ENCODE results near the gene ART3. TPM values are rescaled to one million over a fixed set of nuclear protein-coding genes. Genes with fewer than 3 reads are reported as not detected.
A peak's percentile ranks its signal among the peaks of the same experiment; 100 is the strongest.
"Not testable (repeated sequence)": the region's sequence is repeated elsewhere in the genome, so short reads cannot be mapped to it uniquely, and the experiment has no call there.

ART3 gene, protein sequence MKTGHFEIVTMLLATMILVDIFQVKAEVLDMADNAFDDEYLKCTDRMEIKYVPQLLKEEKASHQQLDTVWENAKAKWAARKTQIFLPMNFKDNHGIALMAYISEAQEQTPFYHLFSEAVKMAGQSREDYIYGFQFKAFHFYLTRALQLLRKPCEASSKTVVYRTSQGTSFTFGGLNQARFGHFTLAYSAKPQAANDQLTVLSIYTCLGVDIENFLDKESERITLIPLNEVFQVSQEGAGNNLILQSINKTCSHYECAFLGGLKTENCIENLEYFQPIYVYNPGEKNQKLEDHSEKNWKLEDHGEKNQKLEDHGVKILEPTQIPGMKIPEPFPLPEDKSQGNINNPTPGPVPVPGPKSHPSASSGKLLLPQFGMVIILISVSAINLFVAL
- polyA plus RNA-seq (ENCODE audit: insufficient read length in 4 of 4) = under 1 TPM; 0.35 to 0.82 (median 0.50) TPM

DNA sequence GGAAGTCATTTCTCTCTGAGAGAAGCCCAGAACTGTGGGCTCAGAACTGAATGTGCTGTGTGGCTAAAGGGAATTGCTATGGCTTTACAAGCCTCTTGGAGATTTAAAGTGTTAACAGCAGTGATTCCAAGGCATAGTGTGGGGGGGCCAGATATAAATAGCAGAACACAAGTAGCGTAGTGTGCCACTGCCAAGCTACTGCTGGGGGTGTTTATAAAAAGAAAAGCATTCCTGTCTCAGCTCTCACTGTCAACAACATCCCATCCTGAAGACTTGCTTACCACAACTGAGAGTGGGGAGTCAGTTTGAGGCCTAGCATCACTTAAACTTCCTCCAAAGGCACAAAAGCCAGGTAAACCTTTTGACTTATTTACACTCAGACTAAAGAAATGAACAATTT is at the start of gene ART3:
TSS of gene ART3 (plus strand) at position 242 of the 400 bp plus-strand sequence. CDS start 1,181 bp downstream, outside the sequence.
- DNase-seq (ENCODE audit: low read depth in 4 of 4, low spot score in 2 of 4) = no peak

DNA sequence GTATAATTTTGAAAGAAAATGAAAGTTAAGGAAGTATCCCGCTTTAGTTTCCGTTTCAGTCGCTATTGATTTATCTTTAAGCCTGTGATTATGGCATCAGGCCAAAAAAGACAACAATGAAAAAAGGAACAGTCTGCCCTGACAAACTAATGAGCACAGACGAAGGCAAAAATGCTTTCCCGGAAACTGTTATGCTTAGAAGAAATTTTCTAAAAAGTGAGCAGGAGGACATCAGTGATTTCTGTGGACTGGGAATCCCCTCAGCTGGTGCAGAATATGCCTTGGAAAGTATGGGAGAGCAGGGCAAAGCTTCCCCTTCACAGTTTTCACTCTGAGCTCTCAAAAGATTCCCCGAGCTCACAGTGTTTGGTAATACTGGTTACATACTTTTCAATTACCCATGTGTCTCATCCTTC is 46.2 kb upstream of the ART3 start:
- peak in 1 of 4 donors; percentile 33 for DNase-seq (ENCODE audit: low read depth in 4 of 4, low spot score in 2 of 4)

DNA sequence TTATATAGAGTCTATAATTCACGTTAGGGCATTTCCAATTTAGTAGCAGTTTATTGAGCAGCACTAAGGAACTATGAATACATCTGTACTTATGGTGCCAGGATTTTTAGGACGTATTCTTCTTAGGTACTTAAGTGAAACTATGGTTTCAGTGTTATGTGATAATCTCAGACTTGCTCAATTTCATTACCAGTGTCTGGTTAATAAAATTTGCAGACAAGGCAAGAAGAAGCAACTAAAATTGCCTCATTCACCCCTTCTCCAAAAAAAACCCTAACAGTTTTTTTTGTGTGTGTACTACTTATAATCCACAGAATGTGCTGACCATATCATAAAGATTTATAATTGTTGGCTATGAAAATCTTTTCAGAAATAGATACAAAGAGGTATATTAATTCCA is 45.2 kb upstream of the ART3 start:
- DNase-seq (ENCODE audit: low read depth in 4 of 4, low spot score in 2 of 4) = no peak

DNA sequence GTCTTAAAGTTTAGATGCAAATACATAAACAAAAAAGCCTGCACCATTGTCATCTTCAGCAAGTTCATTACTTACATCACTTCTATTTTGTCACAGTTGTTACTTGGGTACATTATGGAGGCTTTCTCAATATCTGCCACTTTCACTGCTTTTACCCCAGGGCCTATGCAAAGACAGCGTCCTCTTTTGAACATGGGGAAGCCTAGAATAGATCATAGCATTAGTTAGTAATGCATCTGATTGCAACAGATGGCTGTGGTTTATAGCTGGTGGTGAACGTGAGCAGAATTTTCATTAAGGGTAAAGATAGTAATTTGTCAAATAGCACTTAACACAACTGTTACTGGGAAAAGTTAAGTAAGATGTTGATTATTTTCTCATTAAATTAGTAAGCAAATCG is 39.4 kb upstream of the ART3 start:
- DNase-seq (ENCODE audit: low read depth in 4 of 4, low spot score in 2 of 4) = no peak

DNA sequence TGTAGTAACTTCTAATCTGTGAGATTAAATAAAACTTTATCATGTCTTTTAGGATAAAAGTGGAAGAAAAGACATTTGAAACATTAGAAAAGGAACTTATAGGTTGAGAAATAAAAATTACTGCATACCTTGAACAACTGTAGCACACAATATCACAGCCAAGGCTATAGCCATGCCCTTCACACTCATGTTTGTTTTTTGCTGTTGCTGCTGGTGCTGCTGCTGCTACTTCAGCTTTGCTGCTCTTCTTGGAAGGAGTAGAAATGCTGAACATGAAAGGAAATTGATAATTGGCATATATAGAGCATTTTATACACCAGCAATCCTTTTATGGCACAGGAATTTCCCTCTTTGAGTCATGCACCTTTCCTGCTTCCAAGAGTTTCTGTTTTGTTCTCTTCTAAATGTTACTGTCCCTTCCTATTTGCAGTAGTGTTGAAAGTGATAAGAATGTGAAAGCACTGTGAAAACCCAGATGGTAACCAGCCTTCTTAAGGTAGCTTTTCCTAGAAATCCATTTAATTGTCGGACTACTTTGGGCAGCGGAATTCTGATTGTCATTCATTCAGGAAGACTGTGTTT is 38.6 kb upstream of the ART3 start, which contains the start of gene CXCL11:
TSS of gene CXCL11 (minus strand) at position 272 of the 582 bp plus-strand sequence. CDS start at position 189, 83 bp downstream.
- DNase-seq (ENCODE audit: low read depth in 4 of 4, low spot score in 2 of 4) = no peak

DNA sequence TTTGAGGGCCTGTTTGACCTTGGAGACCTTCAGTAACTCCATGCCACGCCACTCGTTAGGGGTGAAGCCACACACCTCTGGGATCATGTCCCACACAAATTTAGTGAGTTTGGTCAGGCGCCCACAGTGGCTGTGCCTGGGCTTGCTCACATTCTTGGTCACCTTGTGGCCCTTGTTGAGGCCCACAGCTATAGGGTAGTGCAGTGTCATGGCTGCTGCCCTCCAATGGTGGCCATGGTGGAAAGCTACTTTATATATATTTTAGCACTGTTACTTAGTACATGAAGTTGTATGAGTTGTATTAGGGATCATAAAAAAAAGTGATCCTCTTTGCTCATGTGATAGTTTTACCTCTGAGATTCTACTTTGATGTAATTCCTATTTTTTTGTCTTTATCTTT is 37.7 kb upstream of the ART3 start:
- DNase-seq (ENCODE audit: low read depth in 4 of 4, low spot score in 2 of 4) = no peak

DNA sequence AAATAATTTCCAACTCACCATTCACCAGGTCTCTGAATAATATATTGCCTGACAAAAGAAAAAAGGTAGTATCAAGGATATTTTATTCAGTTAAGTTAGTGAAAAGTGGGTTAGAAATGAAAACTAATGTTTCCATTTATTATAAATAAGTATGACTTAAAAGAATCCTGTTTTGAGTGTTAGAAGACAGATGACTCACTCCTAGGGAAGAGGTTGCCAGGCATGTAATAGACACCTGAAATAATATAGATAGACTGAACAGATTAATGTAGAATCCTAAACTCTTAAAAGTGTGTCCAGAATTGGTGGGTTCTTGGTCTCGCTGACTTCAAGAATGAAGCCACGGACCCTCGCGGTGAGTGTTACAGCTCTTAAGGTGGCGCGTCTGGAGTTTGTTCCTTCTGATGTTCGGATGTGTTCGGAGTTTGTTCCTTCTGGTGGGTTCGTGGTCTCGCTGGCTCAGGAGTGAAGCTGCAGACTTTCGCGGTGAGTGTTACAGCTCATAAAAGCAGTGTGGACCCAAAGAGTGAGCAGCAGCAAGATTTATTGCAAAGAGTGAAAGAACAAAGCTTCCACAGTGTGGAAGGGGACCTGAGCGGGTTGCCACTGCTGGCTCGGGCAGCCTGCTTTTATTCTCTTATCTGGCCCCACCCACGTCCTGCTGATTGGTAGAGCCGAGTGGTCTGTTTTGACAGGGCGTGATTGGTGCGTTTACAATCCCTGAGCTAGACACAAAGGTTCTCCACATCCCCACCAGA is 32.1 kb upstream of the ART3 start:
- DNase-seq (ENCODE audit: low read depth in 4 of 4, low spot score in 2 of 4) = not testable (repeated sequence)

DNA sequence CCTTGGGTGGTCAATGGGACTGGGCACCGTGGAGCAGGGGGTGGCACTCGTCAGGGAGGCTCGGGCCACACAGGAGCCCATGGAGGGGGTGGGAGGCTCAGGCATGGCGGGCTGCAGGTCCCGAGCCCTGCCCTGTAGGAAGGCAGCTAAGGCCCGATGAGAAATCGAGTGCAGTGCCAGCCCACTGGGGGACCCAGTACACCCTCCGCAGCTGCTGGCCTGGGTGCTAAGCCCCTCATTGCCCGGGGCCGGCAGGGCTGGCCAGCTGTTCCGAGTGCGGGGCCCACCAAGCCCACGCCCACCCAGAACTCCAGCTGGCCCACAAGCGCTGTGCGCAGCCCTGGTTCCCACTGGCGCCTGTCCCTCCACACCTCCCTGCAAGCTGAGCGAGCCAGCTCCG is 31.2 kb upstream of the ART3 start:
- DNase-seq (ENCODE audit: low read depth in 4 of 4, low spot score in 2 of 4) = not testable (repeated sequence)

DNA sequence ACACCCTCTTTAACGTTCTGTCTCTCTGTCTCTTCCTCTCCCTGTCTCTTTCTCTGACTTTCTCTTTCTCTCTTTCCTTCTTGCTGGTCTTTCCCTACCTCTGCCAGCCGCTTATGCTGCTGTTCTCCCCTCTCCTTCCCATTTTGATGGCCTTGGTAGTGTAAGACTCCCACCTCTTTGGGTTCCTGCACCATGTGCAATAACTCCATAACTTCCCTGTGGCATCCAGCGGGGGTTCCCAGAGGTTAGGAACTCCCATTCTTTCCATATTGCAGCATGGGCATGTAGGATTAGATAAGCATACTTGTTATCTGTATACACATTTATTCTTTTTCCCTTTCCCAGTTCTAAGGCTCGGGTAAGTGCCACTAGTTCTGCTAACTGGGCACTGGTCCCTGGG is 29.8 kb upstream of the ART3 start:
- not testable (repeated sequence) for DNase-seq (ENCODE audit: low read depth in 4 of 4, low spot score in 2 of 4)

DNA sequence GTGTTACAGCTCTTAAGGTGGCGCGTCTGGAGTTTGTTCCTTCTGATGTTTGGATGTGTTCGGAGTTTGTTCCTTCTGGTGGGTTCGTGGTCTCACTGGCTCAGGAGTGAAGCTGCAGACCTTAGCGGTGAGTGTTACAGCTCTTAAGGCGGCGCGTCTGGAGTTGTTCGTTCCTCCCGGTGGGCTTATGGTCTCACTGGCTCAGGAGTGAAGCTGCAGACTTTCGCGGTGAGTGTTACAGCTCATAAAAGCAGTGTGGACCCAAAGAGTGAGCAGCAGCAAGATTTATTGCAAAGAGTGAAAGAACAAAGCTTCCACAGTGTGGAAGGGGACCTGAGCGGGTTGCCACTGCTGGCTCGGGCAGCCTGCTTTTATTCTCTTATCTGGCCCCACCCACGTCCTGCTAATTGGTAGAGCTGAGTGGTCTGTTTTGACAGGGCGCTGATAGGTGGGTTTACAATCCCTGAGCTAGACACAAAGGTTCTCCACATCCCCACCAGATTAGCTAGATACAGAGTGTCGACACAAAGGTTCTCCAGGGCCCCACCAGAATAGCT is 24.6 kb upstream of the ART3 start:
- DNase-seq (ENCODE audit: low read depth in 4 of 4, low spot score in 2 of 4) = not testable (repeated sequence)

DNA sequence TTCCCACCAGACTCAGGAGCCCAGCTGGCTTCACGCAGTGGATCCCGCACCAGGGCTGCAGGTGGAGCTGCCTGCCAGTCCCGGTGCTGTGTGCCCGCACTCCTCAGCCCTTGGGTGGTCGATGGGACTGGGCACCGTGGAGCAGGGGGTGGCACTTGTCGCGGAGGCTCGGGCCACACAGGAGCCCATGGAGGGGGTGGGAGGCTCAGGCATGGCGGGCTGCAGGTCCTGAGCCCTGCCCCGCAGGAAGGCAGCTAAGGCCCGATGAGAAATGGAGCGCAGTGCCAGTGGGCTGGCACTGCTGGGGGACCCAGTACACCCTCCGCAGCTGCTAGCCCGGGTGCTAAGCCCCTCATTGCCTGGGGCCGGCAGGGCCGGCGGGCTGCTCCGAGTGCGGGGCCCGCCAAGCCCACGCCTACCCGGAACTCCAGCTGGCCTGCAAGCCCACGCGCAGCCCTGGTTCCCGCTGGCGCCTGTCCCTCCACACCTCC is 23.9 kb upstream of the ART3 start:
- not testable (repeated sequence) for DNase-seq (ENCODE audit: low read depth in 4 of 4, low spot score in 2 of 4)

DNA sequence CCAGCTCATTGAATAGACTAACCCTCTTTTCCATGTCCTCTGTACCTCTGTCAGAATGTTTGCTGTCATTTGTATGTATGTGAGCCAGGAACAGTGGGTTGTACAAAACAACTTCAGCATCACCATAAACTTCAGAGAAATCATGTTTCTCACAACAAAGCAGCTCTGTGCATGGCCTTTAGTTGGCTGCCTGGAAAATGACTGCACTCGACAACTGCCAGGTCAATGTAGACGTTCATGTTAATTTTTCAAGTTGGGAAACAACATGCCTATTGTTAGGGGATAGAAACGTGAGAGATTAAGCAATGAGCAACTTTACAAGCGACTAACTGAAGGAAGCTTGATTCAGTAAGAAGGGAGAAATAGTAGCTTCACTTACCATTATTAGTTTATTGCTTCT is 20.8 kb upstream of the ART3 start:
- no peak for DNase-seq (ENCODE audit: low read depth in 4 of 4, low spot score in 2 of 4)

DNA sequence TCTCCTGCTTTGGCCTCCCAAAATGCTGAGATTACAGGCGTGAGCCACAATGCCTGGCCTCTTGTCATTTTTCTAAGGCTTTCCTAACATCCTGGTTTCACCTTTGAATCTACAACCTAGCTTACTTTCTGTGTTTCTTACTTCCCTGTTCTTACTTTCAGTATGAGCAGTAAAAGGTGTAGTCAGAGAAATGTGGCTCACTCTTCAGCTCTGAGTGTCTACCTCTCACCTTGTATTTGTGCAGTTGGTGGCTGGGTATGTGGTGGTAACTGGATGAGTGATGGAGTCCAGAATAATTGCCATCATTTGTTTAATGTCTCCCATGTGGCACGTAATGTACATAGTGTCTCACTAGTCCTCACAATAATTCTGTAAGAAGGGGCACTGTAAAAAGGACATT is 19.5 kb upstream of the ART3 start:
- DNase-seq (ENCODE audit: low read depth in 4 of 4, low spot score in 2 of 4) = no peak

DNA sequence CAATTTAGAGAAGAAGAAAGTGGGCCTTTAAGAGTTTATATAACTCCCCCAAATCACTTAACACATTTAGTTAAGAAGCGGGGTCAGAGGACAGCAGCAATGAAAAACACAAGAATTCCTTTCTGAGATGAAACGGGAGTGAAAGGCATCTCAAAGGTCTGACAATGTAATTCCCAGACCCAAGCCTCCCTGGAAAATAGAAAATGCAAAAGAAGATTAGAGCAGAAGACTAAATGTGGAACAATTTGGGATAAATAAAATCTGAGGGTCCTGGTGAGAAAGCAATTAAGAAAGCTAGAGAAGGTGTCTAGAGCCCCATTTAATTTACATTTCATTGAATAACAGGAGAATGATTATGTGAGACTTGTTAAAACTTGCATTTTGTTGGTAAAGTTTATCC is 19.1 kb upstream of the ART3 start:
- no peak for DNase-seq (ENCODE audit: low read depth in 4 of 4, low spot score in 2 of 4)

DNA sequence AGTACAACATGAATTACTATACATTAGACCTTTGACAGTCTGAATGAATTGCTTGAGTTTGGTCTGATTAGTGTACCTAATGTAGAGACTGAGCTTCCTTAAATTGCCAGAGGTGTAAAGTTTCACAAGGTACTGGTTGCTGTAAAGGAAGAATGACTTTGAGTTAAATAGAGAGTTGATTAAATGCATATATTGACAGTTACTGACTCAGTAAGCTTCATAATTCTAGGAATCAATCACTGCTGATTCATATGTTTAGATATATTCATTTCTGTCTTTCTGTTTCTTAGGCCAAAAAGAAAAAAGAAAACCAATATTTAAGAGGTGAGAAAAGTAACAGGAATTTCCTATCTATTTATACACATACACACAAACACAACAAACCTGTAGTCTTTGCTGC is 16.2 kb upstream of the ART3 start:
- no peak for DNase-seq (ENCODE audit: low read depth in 4 of 4, low spot score in 2 of 4)

DNA sequence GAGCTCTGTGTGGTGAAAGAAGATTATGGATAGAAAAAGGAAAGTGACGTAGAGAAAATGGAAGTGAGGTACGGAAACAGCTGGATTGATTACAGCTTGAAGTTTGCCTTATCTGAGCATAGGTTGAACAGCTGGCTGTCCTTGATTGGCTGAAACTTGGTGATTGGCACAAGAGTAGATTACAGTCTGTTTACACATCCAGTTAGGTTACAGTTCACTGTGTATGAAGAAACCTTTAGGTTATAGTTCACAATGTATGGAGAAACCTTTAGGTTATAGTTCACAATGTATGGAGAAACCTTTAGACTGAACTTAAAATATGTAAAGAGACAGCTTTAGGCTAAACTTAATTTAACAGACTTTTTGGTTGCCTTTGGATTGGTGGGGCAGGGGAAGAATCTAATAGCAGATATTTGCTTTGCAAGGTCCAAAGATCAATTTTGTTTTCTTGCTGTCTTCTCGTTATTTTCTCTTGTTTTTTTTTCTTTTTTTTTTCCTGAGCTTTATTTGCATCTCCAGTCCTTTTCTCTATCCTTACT is 15.6 kb upstream of the ART3 start:
- DNase-seq (ENCODE audit: low read depth in 4 of 4, low spot score in 2 of 4) = no peak

DNA sequence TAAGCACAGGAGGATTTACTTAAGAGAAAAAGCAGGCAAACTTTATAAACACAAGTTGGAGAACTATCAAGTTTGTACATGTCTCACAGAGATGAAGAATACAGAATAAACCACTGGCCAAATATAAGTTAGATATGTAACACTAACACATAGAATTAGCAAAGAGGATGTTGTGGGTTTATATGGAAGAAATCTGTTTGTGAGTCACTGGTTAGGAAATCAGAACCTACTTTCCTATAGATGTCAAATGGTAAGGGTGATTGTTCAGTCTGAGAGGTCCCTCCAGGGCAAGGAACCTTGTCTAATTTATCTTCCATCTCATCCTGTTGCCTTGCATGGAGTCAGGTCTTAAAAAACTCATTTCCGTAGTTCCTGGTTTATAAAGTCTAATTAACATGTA is 14.8 kb upstream of the ART3 start:
- DNase-seq (ENCODE audit: low read depth in 4 of 4, low spot score in 2 of 4) = no peak

DNA sequence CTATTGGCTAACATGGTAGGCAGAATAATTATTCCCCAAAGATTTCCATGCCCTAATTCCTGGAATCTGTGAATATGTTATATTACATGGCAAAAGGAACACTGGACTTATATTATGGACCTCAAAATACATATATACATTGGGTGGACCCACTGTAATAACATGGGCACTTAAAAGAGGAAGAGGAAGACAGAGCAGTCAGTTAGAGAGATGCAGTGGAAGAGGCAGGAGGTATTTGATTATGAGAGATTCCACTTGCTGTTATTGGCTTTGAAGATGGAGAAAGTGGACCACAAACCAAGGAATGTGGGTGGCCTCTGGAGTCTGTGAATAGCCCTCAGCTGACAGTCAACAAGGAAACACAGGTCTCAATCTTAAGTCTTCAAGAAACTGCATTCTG is 14.0 kb upstream of the ART3 start:
- DNase-seq (ENCODE audit: low read depth in 4 of 4, low spot score in 2 of 4) = no peak

DNA sequence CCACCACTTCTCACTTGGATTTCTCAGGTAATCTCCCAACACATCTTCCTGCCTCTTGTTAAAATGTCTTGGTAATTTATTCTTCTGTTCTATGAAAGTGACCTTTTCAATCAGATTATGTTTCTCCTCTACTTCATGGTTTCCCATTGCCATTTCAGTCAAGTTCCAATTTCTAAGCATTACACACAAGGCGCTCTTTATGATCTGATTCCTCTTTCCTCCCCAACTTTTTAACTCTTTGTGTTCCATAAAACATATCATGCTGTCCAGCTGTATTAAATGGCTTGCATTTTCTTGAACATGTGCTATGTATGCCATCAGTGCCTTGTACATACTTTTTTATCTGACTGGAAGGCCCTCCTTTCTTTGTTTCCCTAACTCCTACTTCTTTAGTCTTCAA is 13.1 kb upstream of the ART3 start:
- no peak for DNase-seq (ENCODE audit: low read depth in 4 of 4, low spot score in 2 of 4)

DNA sequence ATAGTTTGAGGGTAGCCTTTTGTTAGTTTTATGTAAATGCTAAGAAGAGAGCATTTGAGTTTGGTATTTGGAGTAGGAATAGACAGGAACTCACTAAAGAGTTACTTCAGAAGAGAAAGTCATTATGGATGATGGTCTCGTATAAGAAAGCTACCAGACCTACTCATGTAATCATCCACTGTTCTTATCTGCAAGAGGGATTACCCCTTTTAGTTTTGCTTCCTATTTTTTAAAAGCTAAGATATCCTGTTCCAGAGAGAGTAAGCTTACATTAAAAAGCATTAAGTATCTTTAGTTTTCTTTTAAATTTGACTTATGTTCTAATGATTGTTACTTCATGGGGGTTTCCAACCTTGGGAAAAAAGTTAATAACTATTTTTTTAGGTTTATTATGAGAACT is 12.5 kb upstream of the ART3 start:
- no peak for DNase-seq (ENCODE audit: low read depth in 4 of 4, low spot score in 2 of 4)

DNA sequence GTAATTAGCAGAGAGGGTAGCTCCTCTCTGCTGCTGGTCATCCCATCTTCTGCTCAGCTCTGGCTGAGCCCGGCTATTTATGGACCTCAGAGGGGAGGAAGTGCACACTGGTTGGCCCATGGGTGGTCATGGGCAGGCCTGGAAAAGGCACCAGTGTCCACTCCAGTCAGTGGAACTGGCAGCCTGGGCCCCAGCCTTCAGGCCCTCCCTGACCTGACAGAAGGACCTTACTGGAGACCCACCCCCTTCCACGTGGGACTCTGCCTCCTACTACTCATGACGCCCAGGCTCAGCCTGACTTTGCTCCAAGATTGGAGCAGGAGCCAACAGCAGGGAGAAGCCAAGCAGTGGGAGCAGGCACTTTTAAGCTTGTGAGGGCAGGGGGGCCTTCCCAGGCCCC is 8.0 kb upstream of the ART3 start:
- DNase-seq (ENCODE audit: low read depth in 4 of 4, low spot score in 2 of 4) = no peak

All from left renal cortex interstitium (tissue), 4 donors.